Transverse colon (tissue), 3 donors: ENCODE measurements around the gene LRRC32.

Experiments used
- EP300 ChIP-seq: sonication (generic); formaldehyde crosslinking; IDR thresholded peaks from one replicate; pipeline ENCODE4 v1.6.1; 2017; ENCODE audit warnings: antibody characterized with exemption, low read depth
- TF ChIP-seq, protein P1 (sequence below), 5 experiments: fragments of 200-600 bp in 3 of 5; fragments of 450-650 bp in 2 of 5; sonication (generic) in 3 of 5; IDR thresholded peaks; 1 replicate in 2 of 5; 2 replicates in 3 of 5; pipeline ENCODE4 v1.5.1; 2016 to 2017; ENCODE audit warnings: antibody characterized with exemption in 5 of 5, inconsistent platforms in 3 of 5, mild to moderate bottlenecking in 2 of 5, moderate library complexity in 1 of 5

DNA sequence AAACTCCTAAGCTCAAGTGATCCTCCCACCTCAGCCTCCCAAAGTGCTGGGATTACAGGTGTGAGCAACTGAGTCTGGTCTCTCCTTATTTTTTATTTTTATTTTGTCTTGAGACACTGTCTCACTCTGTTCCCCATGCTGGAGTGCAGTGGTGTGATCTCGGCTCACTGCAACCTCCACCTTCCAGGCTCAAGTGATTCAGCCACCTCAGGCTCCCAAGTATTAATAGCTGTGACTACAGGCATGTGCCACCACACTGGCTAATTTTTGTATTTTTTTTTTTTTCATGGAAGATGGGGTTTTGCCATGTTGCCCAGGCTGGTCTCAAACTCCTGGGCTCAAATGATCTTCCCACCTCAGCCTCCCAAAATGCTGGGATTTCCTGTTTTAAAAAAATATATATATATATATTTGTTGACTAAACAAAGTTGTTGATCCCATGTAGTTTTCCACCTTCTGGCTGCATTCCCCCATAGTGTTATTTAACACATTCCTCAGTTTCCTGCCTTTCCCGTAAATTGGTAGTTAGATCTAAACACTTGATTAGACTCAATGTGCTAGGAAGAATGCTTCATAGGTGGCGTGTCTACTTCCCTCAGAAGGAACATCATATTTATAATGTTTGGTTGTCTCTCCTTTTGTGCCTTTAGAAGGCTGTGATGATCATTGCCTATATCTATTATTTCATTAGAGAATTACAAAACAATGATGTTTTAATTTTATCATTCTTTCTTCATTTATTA lies 38.8 kb downstream of the LRRC32 start:
- TF ChIP-seq, protein P1, sequence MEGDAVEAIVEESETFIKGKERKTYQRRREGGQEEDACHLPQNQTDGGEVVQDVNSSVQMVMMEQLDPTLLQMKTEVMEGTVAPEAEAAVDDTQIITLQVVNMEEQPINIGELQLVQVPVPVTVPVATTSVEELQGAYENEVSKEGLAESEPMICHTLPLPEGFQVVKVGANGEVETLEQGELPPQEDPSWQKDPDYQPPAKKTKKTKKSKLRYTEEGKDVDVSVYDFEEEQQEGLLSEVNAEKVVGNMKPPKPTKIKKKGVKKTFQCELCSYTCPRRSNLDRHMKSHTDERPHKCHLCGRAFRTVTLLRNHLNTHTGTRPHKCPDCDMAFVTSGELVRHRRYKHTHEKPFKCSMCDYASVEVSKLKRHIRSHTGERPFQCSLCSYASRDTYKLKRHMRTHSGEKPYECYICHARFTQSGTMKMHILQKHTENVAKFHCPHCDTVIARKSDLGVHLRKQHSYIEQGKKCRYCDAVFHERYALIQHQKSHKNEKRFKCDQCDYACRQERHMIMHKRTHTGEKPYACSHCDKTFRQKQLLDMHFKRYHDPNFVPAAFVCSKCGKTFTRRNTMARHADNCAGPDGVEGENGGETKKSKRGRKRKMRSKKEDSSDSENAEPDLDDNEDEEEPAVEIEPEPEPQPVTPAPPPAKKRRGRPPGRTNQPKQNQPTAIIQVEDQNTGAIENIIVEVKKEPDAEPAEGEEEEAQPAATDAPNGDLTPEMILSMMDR (IDR thresholded peaks at IDR 0.05): no peak
- no peak for TF ChIP-seq EP300
